Body of pancreas (tissue), 4 donors: Measurements from ENCODE around the gene OTUB2.

ENCODE experiments used
- CTCF ChIP-seq, 7 experiments: fragments of 450-650 bp in 4 of 7; fragments of 200-600 bp in 3 of 7; sonication (generic) in 3 of 7; IDR thresholded peaks; one replicate each; pipeline ENCODE4 v1.5.1; 2016 to 2019; ENCODE audit warnings: antibody characterized with exemption in 7 of 7
- POLR2A ChIP-seq, 3 donors: fragments of 450-650 bp; IDR thresholded peaks; one replicate each; pipeline ENCODE4 v1.6.1; 2016; ENCODE audit warnings: antibody characterized with exemption in 3 of 3, mild to moderate bottlenecking in 2 of 3

GRCh38 chr14:94043111-94043755 is 17.1 kb downstream of the OTUB2 start:
- TF ChIP-seq CTCF (IDR thresholded peaks at IDR 0.05) (no peak), POLR2A (IDR thresholded peaks at IDR 0.05) (no peak)
